Fibroblast of skin of right biceps (primary cell): ENCODE measurements around the gene PASK.

Experiments used
- DNase-seq: peaks from one replicate; pipeline ENCODE4 v3.0.0-alpha.2; 2013

The PASK gene

GRCh38 chr2:241179899-241180298 lies 30.6 kb upstream of the PASK start:
- DNase-seq: peak; percentile 14

GRCh38 chr2:241178961-241179360 lies 29.7 kb upstream of the PASK start:
- DNase-seq: no peak

- no peak for DNase-seq
Observed at GRCh38 chr2:241177526-241178334, 28.5 kb upstream of the PASK start.

DNA sequence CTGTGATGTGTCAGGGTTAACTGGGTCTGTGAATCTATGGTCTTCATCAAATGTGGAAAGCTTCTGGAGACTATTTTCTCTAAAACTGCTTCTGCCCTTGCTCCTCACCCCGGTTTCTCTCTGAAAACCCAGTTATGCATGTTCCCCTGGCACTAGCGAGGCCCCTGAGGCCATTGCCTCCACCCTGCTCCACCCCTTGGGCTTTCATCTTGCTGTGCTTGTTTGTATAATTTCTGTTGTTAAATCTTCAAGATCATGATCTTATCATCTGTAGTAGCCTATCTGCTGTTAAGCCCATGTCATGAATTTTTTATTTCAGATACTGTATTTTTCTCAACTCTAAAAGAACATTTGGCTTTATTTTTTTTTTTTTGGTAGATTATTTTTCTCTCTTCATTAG lies 24.3 kb upstream of the PASK start:
- DNase-seq: no peak

- DNase-seq: no peak
Observed at GRCh38 chr2:241168366-241168765, 19.1 kb upstream of the PASK start.

DNA sequence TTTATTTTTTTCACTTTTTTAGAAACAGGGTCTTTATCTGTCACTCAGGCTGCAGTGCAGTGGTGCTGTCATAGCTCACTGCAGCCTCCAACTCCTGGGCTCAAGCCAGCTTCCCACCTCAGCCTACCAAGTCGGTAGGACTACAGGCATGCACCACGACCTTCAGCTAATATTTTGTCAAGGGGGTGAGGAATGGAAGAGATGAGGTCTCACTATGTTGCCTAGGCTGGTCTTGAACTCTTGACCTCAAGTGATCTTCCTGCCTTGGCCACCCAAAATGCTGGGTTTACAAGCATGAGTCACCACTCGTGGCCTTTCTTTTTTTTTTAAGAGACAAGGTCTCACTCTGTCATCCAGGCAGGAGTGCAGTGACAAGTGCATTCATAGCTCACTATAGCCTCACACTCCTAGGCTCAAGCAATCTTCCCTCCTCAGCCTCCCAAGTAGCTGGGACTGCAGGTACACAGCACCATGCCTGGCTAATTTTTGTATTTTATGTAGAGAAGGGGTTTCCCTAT lies 14.4 kb upstream of the PASK start:
- DNase-seq: no peak

- DNase-seq: peak; percentile 73
Observed at GRCh38 chr2:241161646-241162281, 12.5 kb upstream of the PASK start.

GRCh38 chr2:241160318-241160717 lies 11.0 kb upstream of the PASK start:
- DNase-seq: no peak

DNA sequence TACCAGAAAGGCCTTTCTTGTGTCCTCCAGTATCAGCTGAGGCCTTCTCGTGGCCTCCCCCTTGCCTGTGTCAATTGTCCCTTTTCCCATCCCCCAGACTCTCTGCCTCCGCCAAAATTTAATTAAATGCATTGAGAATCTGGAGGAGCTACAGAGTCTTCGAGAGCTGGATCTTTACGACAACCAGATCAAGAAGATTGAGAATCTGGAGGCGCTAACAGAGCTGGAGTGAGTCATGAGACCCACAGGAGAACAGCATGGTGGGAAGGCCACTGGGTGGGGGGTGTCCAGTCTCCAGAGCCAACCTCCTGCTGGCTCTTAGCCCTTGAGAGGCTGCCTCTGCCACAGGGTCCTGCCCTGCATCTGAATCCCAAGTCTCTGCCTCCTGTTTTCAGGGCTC lies 9.8 kb upstream of the PASK start:
- DNase-seq: no peak

DNA sequence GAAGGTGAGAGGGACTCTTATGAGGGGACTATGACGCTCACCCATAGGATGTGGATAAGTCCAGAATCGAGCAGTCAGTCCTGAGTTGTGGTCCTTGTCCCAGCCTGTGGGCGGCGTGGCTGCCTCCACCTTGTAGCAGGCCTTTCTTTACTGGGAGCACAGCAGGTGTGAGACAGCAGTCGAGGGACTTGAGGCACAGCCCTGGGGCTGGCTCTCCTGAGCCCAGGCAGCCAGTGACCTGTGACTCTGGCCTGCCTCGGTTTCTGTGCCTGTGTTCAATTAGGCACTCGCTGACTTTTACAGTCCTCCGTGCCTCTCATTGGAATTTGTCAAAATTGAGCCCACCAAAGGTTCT lies 9.3 kb upstream of the PASK start:
- no peak for DNase-seq

DNA sequence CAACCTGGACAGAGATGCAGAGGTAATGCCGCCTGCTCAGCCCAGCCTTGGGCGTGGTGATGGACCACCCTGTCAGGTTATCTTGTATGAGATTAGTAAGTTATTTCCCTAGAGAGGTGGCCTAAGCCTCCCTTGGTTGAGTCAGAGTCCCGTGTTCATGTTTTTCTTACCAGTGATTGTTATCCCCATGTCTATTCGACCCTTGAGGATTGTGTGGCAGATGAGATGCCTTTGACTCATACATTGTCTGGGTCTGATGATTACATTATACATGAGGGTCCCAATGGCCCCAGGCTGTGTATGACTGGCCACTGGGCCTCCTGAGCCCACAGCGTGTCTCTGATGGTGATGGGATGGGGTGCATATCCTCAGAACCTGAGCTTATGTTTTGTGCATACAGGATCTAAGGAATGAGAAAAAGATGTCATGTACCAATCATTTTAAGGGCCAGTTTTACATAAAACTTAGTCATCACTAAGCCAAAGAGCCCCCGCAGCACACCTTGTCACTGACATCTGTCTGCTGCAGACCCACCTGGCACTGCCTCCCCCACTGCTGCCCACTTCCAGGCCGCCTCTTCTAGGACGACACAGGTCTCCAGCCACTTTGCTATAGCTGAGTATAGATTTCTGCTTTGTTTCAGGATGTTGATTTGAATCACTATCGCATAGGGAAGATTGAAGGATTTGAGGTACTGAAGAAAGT lies 8.7 kb upstream of the PASK start:
- DNase-seq: peak; percentile 58

DNA sequence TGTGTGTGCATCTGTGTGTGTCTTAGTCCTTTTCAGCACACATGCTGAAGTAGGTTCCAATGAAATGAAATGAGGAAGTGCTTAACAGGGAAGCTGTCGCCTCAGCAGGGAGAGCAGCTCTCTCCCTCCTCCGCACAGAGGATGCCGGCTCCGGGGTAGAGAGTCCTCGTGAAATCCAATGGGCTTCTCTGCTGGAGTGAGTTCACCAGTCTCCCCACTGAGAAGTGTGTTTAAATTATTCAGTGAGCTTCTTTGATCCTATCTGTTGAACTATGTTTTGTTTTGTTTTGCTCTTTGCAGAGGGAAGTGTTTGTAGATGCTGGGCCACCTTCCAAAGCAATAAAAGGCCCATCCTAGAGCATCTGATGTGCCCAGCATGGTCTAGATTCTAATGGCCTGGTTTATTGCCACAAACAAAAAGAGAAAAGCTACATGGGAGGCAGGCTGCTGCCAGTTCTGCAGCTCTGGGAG lies 7.7 kb upstream of the PASK start:
- DNase-seq: no peak

- DNase-seq: no peak
Observed at GRCh38 chr2:241155936-241156335, 6.7 kb upstream of the PASK start.

DNA sequence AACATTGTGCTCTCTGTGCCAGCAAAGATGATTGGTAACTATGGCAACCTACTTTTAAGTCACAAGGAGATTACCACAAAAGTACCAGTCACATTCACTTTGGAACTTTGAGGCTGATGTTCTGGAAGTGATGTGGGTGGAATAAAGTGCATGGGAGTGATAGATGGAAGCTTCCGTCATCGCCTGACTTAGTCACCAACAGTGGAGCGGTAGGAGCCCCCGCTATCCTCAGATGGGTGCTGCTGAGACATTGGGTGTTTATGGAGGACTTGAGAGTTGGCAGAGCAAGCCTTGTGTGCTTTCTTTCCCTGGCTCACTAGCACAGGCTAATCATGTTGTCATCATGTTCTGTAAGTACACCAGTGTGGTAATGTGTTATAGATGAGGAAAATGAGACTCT lies 5.6 kb upstream of the PASK start:
- DNase-seq: peak; percentile 77

GRCh38 chr2:241153616-241154015 lies 4.3 kb upstream of the PASK start:
- DNase-seq: peak; percentile 28

DNA sequence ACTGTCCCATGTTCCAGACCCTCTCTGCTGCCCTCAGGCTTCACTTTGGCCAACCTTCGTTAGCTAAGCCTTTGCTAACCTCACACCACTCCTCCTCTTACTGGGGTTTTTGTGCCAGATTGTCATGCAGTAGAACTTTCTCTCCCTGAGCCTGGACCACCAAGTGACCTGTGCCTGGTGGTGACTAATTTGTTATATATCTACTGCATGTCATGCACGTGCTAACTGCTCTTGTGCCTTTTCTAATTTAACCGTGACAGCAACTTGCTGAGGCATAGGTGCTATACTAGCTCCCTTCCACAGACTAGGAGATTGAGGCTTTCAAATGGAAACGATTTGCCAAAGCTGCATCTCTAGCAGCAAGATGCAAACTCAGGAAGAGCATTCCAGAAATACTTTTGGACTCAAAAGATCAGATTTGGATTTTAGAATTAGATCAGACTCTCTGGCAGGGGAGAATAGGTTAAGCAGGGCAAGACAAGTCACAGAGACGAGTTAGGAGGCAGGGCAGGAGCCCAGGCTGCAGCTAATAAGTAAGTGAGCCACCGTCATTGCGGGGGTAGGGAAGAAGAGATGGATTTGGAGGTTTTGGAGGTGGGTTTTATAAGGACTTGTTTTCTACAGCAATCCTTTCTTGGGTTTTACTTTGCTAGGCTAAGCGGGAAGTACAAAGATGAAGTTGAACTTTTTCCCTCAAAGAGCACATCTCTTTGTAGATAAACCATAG lies 2.8 kb upstream of the PASK start:
- DNase-seq: no peak

GRCh38 chr2:241150660-241151530 lies 1.6 kb upstream of the PASK start:
- peak; percentile 43 for DNase-seq

DNA sequence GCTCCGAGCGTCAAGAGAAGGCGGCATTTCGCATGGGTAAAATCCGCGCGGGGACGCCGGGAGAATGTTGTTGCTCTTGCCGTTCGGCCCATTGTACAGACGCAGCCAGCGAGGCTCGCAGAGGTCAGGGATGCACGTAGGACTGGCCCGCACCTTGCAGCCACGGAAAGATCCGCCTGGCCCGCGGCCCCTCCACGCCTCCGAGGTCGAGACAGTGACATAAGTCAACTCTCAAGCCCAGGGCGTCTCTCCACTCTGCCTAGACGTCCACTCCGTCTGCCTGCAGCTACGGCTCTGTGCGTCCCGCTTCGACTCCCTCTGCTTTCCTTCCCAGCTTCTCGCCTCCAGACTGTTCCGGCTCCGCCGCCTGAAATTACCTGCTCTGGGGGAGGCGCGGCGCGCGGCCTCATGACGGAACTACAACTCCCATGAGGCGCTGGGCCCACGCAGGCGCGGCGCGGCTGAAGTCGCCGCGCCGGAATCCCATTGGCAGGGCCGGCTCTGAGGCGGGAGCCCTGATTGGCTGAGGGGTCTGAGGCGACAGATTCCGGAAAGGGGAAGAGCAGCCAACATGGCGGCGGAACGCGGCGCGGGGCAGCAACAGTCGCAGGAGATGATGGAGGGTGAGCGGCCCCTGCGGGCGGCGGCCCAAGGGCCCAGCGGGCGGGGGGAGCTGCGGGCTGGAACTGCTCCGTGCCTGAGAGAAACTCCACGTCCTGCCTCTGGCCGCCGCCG lies 820 bp upstream of the PASK start, which contains the start of gene PPP1R7:
Gene PPP1R7 (plus strand): TSS at position 543 of the 735 bp plus-strand sequence. CDS start 29 bp downstream, at position 572.
- peak; percentile 92 for DNase-seq

DNA sequence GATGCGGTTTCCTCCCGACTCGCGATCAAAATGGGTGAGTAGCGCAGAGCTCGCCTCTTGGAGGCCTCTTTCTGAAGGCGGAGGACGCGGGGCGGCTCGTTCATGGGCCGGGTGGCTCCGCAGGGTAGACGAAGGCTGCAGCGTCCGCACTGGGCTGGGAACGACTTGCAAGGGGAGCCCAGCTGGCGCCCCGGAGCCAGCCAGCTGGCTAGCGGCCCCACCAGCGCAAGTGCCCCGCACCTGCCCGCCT lies 328 bp upstream of the PASK start:
- no peak for DNase-seq

DNA sequence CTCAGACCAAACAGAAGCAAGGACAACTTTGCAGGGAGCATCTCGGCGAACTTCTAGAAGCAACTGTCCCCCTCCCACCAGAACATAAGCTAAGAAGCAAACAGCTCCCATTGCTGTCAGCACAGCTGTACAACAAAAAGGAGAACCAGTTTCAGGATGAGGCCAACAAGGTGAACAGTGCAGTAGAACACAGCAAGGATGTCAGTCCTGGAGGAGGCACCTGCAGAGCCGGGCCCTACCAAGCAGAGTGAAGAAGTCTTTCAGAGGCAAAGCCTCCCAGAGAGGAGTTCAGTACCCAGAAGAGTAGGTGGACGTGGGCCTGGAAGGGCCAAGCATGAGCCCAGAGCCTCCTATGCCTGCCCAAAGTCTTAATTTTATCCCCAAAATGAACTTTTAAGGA lies 1.0 kb downstream of the PASK start:
- DNase-seq: no peak

GRCh38 chr2:241147336-241147735 lies 1.9 kb downstream of the PASK start:
- DNase-seq: no peak
